ENCODE measurements around the gene KCNH2. TPM values are rescaled to one million over a fixed set of nuclear protein-coding genes. Genes with fewer than 3 reads are reported as not detected.

KCNH2 gene
- total and polyA plus RNA-seq, 2 of the 8 experiments (the other 6 are each of a cell fraction or from before 2014, with no cell fraction given): 8.0 to 15.0 TPM

- no peaks in the 10 kb centered on the region for H3K79me1 ChIP-seq (ENCODE audit: low read depth, low read length)
- H3K56ac ChIP-seq (replicated peaks; ENCODE audit: insufficient read length, low read depth, low read length): no peak overlapping the region
- no peaks in the 10 kb centered on the region for H3K79me2 ChIP-seq (ENCODE audit: control insufficient read depth in 1 of 2, insufficient read depth in 2 of 2, low read length in 2 of 2)
- H3K4ac ChIP-seq (replicated peaks; ENCODE audit: insufficient read length, low read depth, low read length): no peak overlapping the region
- H4K8ac ChIP-seq (ENCODE audit: extremely low read depth, insufficient read depth, low read length): no peak overlapping the region
- DNase-seq (ENCODE audit: low read depth in 1 of 2, low spot score in 2 of 2) (peak in 1 of 2 experiments; percentile 90), FAIRE-seq (no peak)
- H3K4me2 ChIP-seq (ENCODE audit: insufficient read depth in 1 of 2, low read depth in 2 of 2, low read length in 2 of 2): no peak overlapping the region
- H2BK12ac ChIP-seq (ENCODE audit: low read depth, low read length): no peak overlapping the region
- 30% methylated on average over 16 of the region's 16 CpGs; no CpG with 5 or more reads in 1 of the 2 experiments for WGBS, 2 experiments (ENCODE audit: extremely low coverage in 1 of 2, insufficient coverage in 1 of 2, insufficient read length in 1 of 2, insufficient replicate concordance in 2 of 2, low coverage in 1 of 2, low lambda C conversion rate in 2 of 2, missing lambda C conversion rate in 1 of 2)
- no peak overlapping the region for H2AFZ ChIP-seq (ENCODE audit: low read length)
- TF ChIP-seq CTCF (IDR thresholded peaks at IDR 0.05; ENCODE audit: control extremely low read depth in 1 of 3, insufficient read depth in 1 of 3, low read depth in 1 of 3, low read length in 3 of 3) (peak; percentile 70 to 90 (median 86)), TBP (IDR thresholded peaks at IDR 0.05; ENCODE audit: low read depth, low read length) (peak; percentile 52; the same call in 1 of the 2 replicates), TAF7 (optimal IDR thresholded peaks at IDR 0.05; ENCODE audit: borderline replicate concordance, low read depth, low read length) (no peak), RAD21 (IDR thresholded peaks at IDR 0.05 in 1 of 2, conservative IDR thresholded peaks at IDR 0.05 in 1 of 2; ENCODE audit: low read depth in 2 of 2, low read length in 2 of 2) (peak; percentile 62 to 78), JUN (IDR thresholded peaks at IDR 0.05; ENCODE audit: low read depth, low read length) (no peak), MAX (IDR thresholded peaks at IDR 0.05) (0 out of 2 replicates have a peak, but pooled peaks have one; percentile 12)
- H2BK20ac ChIP-seq (ENCODE audit: low read length): no peak overlapping the region
- H4K5ac ChIP-seq (ENCODE audit: insufficient read length, low read depth, low read length): no peak overlapping the region
- no peak overlapping the region for H3K4me3 ChIP-seq (ENCODE audit: extremely low read depth in 1 of 4, insufficient read depth in 2 of 4, low read depth in 3 of 4, low read length in 4 of 4)
- ChIA-PET POLR2A (ENCODE audit: partially characterized antibody) (interaction anchor here (1.0 kb wide), 1 partner anchor 615 kb away, joined by 3 read pairs; no protein-coding TSS in a partner anchor), CTCF (ENCODE audit: partially characterized antibody) (interaction anchor here (0.6 to 27.0 kb wide), 35 partner anchors 9 to 584 kb away, joined by 3 to 797 read pairs (median 4); no protein-coding TSS in a partner anchor)
- no peak overlapping the region for H2BK5ac ChIP-seq (ENCODE audit: low read depth, low read length)
- H3K4me1 ChIP-seq (replicated peaks in 1 of 4; ENCODE audit: control insufficient read depth in 3 of 4, insufficient read depth in 4 of 4, low read length in 3 of 4): peaks cover 3 to 10% (median 5%) of the 10 kb centered on the region in 4 experiments; a peak in 6 of 7 replicates
- H3K18ac ChIP-seq (ENCODE audit: extremely low read depth, low read length): no peak overlapping the region
- H3K27me3 ChIP-seq (replicated peaks in 1 of 4; ENCODE audit: control insufficient read depth in 3 of 4, extremely low read depth in 1 of 4, insufficient read depth in 3 of 4, low read length in 3 of 4): peaks cover 0 to 8% (median under 1%) of the 10 kb centered on the region in 4 experiments; a peak in 2 of 7 replicates
- no peaks in the 10 kb centered on the region for H3K36me3 ChIP-seq (ENCODE audit: control insufficient read depth in 2 of 4, insufficient read depth in 4 of 4, low read length in 3 of 4)
- no peak overlapping the region for H3K23ac ChIP-seq (ENCODE audit: insufficient read length)
- no peak overlapping the region for H3K14ac ChIP-seq (ENCODE audit: insufficient read length)
- peak overlapping the region; percentile 98; the same call in 1 of the 2 replicates for H2BK15ac ChIP-seq (ENCODE audit: low read length)
- H3K23me2 ChIP-seq (ENCODE audit: low read depth, low read length): no peaks in the 10 kb centered on the region
- H2AK5ac ChIP-seq (ENCODE audit: low read depth, low read length): no peak overlapping the region
- H4K20me1 ChIP-seq (replicated peaks in 1 of 2; ENCODE audit: control insufficient read depth in 1 of 2, insufficient read depth in 2 of 2, low read length in 2 of 2): peaks cover 0 to 2% of the 10 kb centered on the region in 2 experiments
- H3K9ac ChIP-seq (replicated peaks in 1 of 4; ENCODE audit: extremely low read depth in 1 of 4, low read depth in 3 of 4, low read length in 3 of 4): no peak overlapping the region
- no peaks in the 10 kb centered on the region for H3K9me3 ChIP-seq (ENCODE audit: insufficient read depth in 2 of 2, low read depth in 1 of 2, low read length in 1 of 2)
- no peak overlapping the region for H3K27ac ChIP-seq (ENCODE audit: low read depth, low read length)
- no peak overlapping the region for H4K91ac ChIP-seq (replicated peaks; ENCODE audit: insufficient read length, low read length)
- no peak overlapping the region for H2BK120ac ChIP-seq (replicated peaks; ENCODE audit: low read depth, low read length)
Observed at GRCh38 chr7:150986099-150986512, 8.0 kb upstream of the KCNH2 start.

Measured in H1 (cell line).